ENCODE measurements around the gene CAT.

DNA sequence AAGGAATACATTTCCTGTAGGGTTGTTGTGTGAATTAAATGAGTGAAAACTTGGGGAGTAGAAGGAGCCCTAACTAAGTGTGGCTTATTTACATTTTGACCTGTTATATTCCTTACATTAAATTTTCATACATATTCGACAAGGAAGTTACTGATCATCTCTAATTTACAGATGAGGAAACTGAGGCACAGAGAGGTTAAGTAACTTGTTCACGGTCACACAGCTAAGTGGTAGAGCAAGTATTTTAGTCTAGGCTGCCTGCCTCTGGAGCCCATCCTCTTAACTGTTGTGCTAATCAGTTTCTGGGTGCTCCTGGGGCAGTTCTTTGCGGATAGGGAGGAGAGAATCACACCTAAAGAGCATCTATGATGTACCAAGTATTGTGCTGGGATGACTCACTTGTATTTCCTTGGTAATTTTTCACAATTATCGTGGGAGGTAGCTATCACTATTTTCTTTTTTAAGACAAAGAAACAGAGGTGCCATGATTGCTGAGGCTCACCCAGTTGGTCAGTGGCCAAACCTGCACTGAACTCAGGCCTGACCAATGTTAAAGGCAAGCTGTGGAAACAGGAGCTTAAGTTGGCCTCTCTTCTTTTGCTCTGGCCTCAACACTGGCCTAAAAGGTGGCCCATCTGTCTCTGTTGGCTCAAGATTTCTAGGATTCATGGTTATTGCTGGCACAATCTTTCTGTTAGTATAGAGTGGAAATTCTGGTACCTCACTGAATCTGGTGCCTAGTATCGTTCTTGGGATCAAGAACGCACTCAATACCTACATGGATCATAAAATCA is 77.7 kb downstream of the CAT start:
- no peak for TF ChIP-seq ZFP3 (CRISPR knock-in tag; IDR thresholded peaks at IDR 0.05)
- no peak for TF ChIP-seq ZNF8 (CRISPR knock-in tag; IDR thresholded peaks at IDR 0.05)
- TF ChIP-seq, protein P1, sequence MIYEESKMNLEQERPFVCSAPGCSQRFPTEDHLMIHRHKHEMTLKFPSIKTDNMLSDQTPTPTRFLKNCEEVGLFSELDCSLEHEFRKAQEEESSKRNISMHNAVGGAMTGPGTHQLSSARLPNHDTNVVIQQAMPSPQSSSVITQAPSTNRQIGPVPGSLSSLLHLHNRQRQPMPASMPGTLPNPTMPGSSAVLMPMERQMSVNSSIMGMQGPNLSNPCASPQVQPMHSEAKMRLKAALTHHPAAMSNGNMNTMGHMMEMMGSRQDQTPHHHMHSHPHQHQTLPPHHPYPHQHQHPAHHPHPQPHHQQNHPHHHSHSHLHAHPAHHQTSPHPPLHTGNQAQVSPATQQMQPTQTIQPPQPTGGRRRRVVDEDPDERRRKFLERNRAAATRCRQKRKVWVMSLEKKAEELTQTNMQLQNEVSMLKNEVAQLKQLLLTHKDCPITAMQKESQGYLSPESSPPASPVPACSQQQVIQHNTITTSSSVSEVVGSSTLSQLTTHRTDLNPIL (CRISPR knock-in tag; IDR thresholded peaks at IDR 0.05; ENCODE audit: low read depth) = no peak
- TF ChIP-seq OSR1 (CRISPR knock-in tag; IDR thresholded peaks at IDR 0.05) = no peak
- TF ChIP-seq ARNTL (CRISPR knock-in tag; IDR thresholded peaks at IDR 0.05; ENCODE audit: borderline replicate concordance, low read depth) = no peak
- TF ChIP-seq CSRNP3 (CRISPR knock-in tag; IDR thresholded peaks at IDR 0.05) = no peak
- no peak for TF ChIP-seq CSDC2 (CRISPR knock-in tag; IDR thresholded peaks at IDR 0.05)
